ENCODE data around the gene BTBD16.

Gene BTBD16

GRCh38 chr10:122310311-122311050, 39.4 kb downstream of the BTBD16 start:
- POLR2A ChIA-PET = no interaction called here
- CTCF ChIA-PET = interaction anchor here (0.7 to 1.3 kb wide), 3 partner anchors 12 to 255 kb away, joined by 3 to 6 read pairs (median 5); no protein-coding TSS in a partner anchor
- DNase-seq (ENCODE audit: extremely low spot score) = no peak
- TF ChIP-seq CTBP1 (IDR thresholded peaks at IDR 0.05; ENCODE audit: borderline replicate concordance) = no peak
- no peak for TF ChIP-seq LEF1 (IDR thresholded peaks at IDR 0.05; ENCODE audit: borderline replicate concordance)
- no peak for TF ChIP-seq FOXK2 (IDR thresholded peaks at IDR 0.05)
- no peak for TF ChIP-seq ZNF384 (IDR thresholded peaks at IDR 0.05)
- no peak for TF ChIP-seq BHLHE40 (IDR thresholded peaks at IDR 0.05; ENCODE audit: borderline replicate concordance)
- no peak for TF ChIP-seq FOXA1 (IDR thresholded peaks at IDR 0.05)
- TF ChIP-seq NFRKB (IDR thresholded peaks at IDR 0.05) = no peak
- TF ChIP-seq ARNT (IDR thresholded peaks at IDR 0.05) = no peak
- TF ChIP-seq SP1 (IDR thresholded peaks at IDR 0.05) = no peak
- TF ChIP-seq L3MBTL2 (conservative IDR thresholded peaks at IDR 0.05) = no peak

DNA sequence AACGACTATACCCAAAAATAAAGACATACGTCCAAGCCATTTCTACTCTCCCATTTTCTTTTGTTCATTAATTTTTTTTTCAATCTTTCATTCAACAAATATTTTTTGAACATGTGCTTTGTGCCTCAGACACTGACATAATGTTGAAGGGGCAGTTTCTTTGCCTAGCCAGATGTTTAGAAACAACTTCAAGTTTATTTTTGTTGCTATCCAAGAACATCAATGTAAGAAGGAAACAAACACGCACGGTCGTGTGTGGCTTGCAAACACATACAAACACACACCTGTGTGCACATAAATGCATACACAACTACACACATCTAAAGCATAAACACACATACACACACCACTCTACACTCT, 39.9 kb downstream of the BTBD16 start:
- no peak for DNase-seq (ENCODE audit: extremely low spot score)
- POLR2A ChIA-PET = no interaction called here
- CTCF ChIA-PET = interaction anchor here (1.0 kb wide), 1 partner anchor 12 kb away, joined by 7 read pairs; no protein-coding TSS in a partner anchor

GRCh38 chr10:122311716-122312115, 40.6 kb downstream of the BTBD16 start:
- TF ChIP-seq CTBP1 (IDR thresholded peaks at IDR 0.05; ENCODE audit: borderline replicate concordance) (no peak), L3MBTL2 (conservative IDR thresholded peaks at IDR 0.05) (no peak), HDGF (IDR thresholded peaks at IDR 0.05; ENCODE audit: borderline replicate concordance) (no peak), FOXA1 (IDR thresholded peaks at IDR 0.05) (no peak), SUZ12 (IDR thresholded peaks at IDR 0.05) (no peak)
- POLR2A ChIA-PET = no interaction called here
- CTCF ChIA-PET = interaction anchor here (1.0 kb wide), 1 partner anchor 13 kb away, joined by 7 read pairs; no protein-coding TSS in a partner anchor
- DNase-seq (ENCODE audit: extremely low spot score) = no peak

More for the DNA sequence above, 39.9 kb downstream of the BTBD16 start:
- TF ChIP-seq LEF1 (IDR thresholded peaks at IDR 0.05; ENCODE audit: borderline replicate concordance) (no peak), BHLHE40 (IDR thresholded peaks at IDR 0.05; ENCODE audit: borderline replicate concordance) (no peak), FOXK2 (IDR thresholded peaks at IDR 0.05) (no peak), FOXA1 (IDR thresholded peaks at IDR 0.05) (no peak), ZNF384 (IDR thresholded peaks at IDR 0.05) (no peak), PKNOX1 (IDR thresholded peaks at IDR 0.05) (no peak), L3MBTL2 (conservative IDR thresholded peaks at IDR 0.05) (no peak)

DNA sequence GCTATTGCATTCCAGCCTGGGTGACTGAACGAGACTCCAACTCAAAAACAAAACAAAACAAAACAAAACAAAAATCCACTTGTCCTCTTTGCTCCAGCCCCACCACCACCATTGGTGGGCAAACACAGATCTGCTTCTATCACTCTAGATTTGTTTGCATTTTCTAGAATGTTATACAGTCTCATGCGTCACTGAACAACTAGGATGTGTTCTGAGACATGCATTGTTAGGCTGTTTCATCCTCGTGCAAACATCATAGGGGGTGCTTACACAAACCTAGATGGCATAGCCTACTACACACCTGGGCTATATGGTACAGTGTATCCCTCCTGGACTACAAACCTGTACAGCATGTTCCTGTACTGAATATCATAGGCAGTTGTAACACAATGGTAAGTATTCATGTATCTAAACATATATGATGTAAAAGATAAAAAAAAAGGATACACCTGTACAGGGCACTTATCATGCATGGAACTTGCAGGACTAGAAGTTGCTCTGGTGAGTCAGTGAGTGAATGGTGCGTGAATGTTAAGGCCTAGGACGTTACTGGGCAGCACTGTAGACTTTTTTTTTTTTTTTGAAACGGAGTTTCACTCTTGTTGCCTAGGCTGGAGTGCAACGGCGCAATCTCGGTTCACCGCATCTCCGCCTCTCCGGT, 45.3 kb downstream of the BTBD16 start:
- POLR2A ChIA-PET = no interaction called here
- CTCF ChIA-PET = no interaction called here
- DNase-seq (ENCODE audit: extremely low spot score) = no peak
- TF ChIP-seq SP1 (IDR thresholded peaks at IDR 0.05) = no peak
- TF ChIP-seq NFRKB (IDR thresholded peaks at IDR 0.05) = no peak
- no peak for TF ChIP-seq CTBP1 (IDR thresholded peaks at IDR 0.05; ENCODE audit: borderline replicate concordance)
- no peak for TF ChIP-seq SUZ12 (IDR thresholded peaks at IDR 0.05)
- no peak for TF ChIP-seq L3MBTL2 (conservative IDR thresholded peaks at IDR 0.05)
- no peak for TF ChIP-seq FOXA1 (IDR thresholded peaks at IDR 0.05)
- TF ChIP-seq FOXM1 (IDR thresholded peaks at IDR 0.05; ENCODE audit: borderline replicate concordance) = no peak
- no peak for TF ChIP-seq FOXK2 (IDR thresholded peaks at IDR 0.05)
- TF ChIP-seq TARDBP (IDR thresholded peaks at IDR 0.05) = no peak
- no peak for TF ChIP-seq ELF4 (IDR thresholded peaks at IDR 0.05)
- TF ChIP-seq ARNT (IDR thresholded peaks at IDR 0.05) = no peak

- TF ChIP-seq ARNT (IDR thresholded peaks at IDR 0.05) (no peak), FOXK2 (IDR thresholded peaks at IDR 0.05) (no peak), TARDBP (IDR thresholded peaks at IDR 0.05) (no peak), FOXA1 (IDR thresholded peaks at IDR 0.05) (no peak), NFRKB (IDR thresholded peaks at IDR 0.05) (no peak), PKNOX1 (IDR thresholded peaks at IDR 0.05) (no peak), CTBP1 (IDR thresholded peaks at IDR 0.05; ENCODE audit: borderline replicate concordance) (no peak), ZNF384 (IDR thresholded peaks at IDR 0.05) (no peak), BHLHE40 (IDR thresholded peaks at IDR 0.05; ENCODE audit: borderline replicate concordance) (no peak), LEF1 (IDR thresholded peaks at IDR 0.05; ENCODE audit: borderline replicate concordance) (no peak), ELF4 (IDR thresholded peaks at IDR 0.05) (no peak), SUZ12 (IDR thresholded peaks at IDR 0.05) (no peak), SP1 (IDR thresholded peaks at IDR 0.05) (no peak), FOXM1 (IDR thresholded peaks at IDR 0.05; ENCODE audit: borderline replicate concordance) (no peak), HDGF (IDR thresholded peaks at IDR 0.05; ENCODE audit: borderline replicate concordance) (no peak)
- no peak for DNase-seq (ENCODE audit: extremely low spot score)
- POLR2A ChIA-PET = no interaction called here
- CTCF ChIA-PET = no interaction called here
These were observed 50.9 kb downstream of the BTBD16 start for GRCh38 chr10:122321960-122322359.

DNA sequence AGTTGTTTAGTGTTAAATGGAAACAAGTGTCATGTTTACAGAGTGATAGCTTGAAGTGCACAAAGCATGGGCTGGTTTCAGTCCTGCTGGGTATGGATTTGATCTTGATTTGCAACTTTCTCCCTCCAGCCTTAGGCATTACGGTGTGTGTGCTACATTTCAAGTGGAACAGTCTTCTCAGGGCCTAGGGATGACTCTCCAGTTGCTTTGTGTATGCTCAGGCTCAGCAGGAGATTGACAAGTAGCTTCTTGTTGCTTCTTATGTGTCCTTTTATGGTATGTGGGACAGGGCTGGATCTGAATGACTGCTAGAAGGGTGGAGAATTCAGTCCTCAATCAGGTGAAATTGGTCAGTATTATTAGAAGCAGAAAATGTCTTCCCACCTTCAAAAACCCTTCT, 52.1 kb downstream of the BTBD16 start:
- DNase-seq (ENCODE audit: extremely low spot score) = no peak
- TF ChIP-seq SUZ12 (IDR thresholded peaks at IDR 0.05) = no peak
- no peak for TF ChIP-seq ELF4 (IDR thresholded peaks at IDR 0.05)
- no peak for TF ChIP-seq SP1 (IDR thresholded peaks at IDR 0.05)
- TF ChIP-seq ZNF384 (IDR thresholded peaks at IDR 0.05) = no peak
- TF ChIP-seq L3MBTL2 (conservative IDR thresholded peaks at IDR 0.05) = no peak
- TF ChIP-seq FOXA1 (IDR thresholded peaks at IDR 0.05) = no peak
- TF ChIP-seq HDGF (IDR thresholded peaks at IDR 0.05; ENCODE audit: borderline replicate concordance) = no peak
- TF ChIP-seq LEF1 (IDR thresholded peaks at IDR 0.05; ENCODE audit: borderline replicate concordance) = no peak
- no peak for TF ChIP-seq NFRKB (IDR thresholded peaks at IDR 0.05)
- no peak for TF ChIP-seq BHLHE40 (IDR thresholded peaks at IDR 0.05; ENCODE audit: borderline replicate concordance)
- TF ChIP-seq CTBP1 (IDR thresholded peaks at IDR 0.05; ENCODE audit: borderline replicate concordance) = no peak
- no peak for TF ChIP-seq FOXM1 (IDR thresholded peaks at IDR 0.05; ENCODE audit: borderline replicate concordance)
- no peak for TF ChIP-seq ARNT (IDR thresholded peaks at IDR 0.05)
- TF ChIP-seq FOXK2 (IDR thresholded peaks at IDR 0.05) = no peak
- no peak for TF ChIP-seq TARDBP (IDR thresholded peaks at IDR 0.05)
- no peak for TF ChIP-seq PKNOX1 (IDR thresholded peaks at IDR 0.05)
- ChIA-PET POLR2A (no interaction called here), CTCF (interaction anchor here (1.3 kb wide), 1 partner anchor 20 kb away, joined by 4 read pairs; no protein-coding TSS in a partner anchor)

Measured in HEK293T (cell line).